Measurements from ENCODE around the gene SLIT3.

Gene SLIT3

DNA sequence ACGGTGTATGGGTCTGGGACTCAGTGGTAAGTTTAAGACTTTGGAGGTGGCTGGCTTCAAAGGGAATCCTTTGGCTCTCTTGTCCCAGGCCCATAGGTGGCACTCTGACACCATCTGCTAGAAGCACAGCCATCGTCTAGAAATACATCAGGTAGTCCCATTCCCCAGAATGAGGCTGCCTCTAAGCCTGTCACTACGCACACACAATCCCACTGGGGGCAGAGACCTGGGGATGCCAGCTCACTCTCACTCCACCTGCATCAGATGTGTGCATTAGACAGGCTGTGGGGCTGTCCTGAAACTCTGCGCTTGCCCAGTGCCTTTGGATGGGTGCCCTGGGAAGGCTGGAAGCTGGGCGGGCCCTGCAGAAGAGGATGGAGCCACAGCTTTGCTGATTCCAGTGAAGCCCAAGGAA, 594.3 kb downstream of the SLIT3 start:
- Histone ChIP-seq H3K27ac (ENCODE audit: extremely low read depth, low read depth, low read length) (no peak overlapping the region), H3K4me3 (ENCODE audit: low read depth, low read length) (no peak overlapping the region), H3K36me3 (ENCODE audit: control insufficient read depth in 2 of 2, insufficient read depth in 1 of 2, low read length in 2 of 2) (no peaks in the 10 kb centered on the region), H3K9me3 (ENCODE audit: control insufficient read depth, insufficient read depth, low read depth, low read length) (no peaks in the 10 kb centered on the region), H3K4me1 (ENCODE audit: control insufficient read depth, insufficient read depth, low read length) (no peaks in the 10 kb centered on the region)
- ChIA-PET POLR2A (no interaction called here), CTCF (interaction anchor here (0.5 to 1.7 kb wide), 26 partner anchors 11 to 1345 kb away, joined by 3 to 7 read pairs (median 3); no protein-coding TSS in a partner anchor)
- TF ChIP-seq ZSCAN30 (tag by site-specific recombination; IDR thresholded peaks at IDR 0.05), result 0 out of 2 replicates have a peak, but pooled peaks have one; percentile 17
- TF ChIP-seq, protein P1, sequence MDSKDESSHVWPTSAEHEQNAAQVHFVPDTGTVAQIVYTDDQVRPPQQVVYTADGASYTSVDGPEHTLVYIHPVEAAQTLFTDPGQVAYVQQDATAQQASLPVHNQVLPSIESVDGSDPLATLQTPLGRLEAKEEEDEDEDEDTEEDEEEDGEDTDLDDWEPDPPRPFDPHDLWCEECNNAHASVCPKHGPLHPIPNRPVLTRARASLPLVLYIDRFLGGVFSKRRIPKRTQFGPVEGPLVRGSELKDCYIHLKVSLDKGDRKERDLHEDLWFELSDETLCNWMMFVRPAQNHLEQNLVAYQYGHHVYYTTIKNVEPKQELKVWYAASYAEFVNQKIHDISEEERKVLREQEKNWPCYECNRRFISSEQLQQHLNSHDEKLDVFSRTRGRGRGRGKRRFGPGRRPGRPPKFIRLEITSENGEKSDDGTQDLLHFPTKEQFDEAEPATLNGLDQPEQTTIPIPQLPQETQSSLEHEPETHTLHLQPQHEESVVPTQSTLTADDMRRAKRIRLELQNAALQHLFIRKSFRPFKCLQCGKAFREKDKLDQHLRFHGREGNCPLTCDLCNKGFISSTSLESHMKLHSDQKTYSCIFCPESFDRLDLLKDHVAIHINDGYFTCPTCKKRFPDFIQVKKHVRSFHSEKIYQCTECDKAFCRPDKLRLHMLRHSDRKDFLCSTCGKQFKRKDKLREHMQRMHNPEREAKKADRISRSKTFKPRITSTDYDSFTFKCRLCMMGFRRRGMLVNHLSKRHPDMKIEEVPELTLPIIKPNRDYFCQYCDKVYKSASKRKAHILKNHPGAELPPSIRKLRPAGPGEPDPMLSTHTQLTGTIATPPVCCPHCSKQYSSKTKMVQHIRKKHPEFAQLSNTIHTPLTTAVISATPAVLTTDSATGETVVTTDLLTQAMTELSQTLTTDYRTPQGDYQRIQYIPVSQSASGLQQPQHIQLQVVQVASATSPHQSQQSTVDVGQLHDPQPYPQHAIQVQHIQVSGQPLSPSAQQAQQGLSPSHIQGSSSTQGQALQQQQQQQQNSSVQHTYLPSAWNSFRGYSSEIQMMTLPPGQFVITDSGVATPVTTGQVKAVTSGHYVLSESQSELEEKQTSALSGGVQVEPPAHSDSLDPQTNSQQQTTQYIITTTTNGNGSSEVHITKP (tag by site-specific recombination; IDR thresholded peaks at IDR 0.05), result no peak
- TF ChIP-seq KLF7 (tag by site-specific recombination; IDR thresholded peaks at IDR 0.05; ENCODE audit: borderline replicate concordance), result no peak
- peak; percentile 81 for TF ChIP-seq ZNF654 (tag by site-specific recombination; IDR thresholded peaks at IDR 0.05; ENCODE audit: low read depth)
- TF ChIP-seq, protein P2, sequence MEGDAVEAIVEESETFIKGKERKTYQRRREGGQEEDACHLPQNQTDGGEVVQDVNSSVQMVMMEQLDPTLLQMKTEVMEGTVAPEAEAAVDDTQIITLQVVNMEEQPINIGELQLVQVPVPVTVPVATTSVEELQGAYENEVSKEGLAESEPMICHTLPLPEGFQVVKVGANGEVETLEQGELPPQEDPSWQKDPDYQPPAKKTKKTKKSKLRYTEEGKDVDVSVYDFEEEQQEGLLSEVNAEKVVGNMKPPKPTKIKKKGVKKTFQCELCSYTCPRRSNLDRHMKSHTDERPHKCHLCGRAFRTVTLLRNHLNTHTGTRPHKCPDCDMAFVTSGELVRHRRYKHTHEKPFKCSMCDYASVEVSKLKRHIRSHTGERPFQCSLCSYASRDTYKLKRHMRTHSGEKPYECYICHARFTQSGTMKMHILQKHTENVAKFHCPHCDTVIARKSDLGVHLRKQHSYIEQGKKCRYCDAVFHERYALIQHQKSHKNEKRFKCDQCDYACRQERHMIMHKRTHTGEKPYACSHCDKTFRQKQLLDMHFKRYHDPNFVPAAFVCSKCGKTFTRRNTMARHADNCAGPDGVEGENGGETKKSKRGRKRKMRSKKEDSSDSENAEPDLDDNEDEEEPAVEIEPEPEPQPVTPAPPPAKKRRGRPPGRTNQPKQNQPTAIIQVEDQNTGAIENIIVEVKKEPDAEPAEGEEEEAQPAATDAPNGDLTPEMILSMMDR (tag by site-specific recombination; IDR thresholded peaks at IDR 0.05), result peak; percentile 82
- no peak for TF ChIP-seq ZNF660 (tag by site-specific recombination; IDR thresholded peaks at IDR 0.05)
- no peak for TF ChIP-seq ZBTB48 (tag by site-specific recombination; IDR thresholded peaks at IDR 0.05)

DNA sequence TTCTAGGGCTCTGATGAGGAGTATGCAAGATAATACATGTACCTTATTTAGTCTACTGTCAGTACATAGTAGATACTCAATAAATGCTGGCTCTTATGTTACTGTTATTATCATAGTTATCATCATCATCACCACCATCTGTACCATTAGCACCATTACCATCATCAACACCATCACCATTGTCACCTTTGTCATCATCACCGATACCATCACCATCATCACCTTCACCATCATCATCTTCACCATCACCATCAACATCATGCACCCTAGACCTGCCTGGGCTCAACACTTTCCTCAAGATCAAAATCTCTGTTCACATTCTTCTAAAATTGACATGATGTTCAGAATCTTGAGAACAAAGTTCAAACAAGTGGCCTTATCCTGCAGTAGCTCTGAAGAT, 595.6 kb downstream of the SLIT3 start:
- Histone ChIP-seq H3K4me3 (ENCODE audit: low read depth, low read length) (no peak overlapping the region), H3K9me3 (ENCODE audit: control insufficient read depth, insufficient read depth, low read depth, low read length) (no peaks in the 10 kb centered on the region), H3K36me3 (ENCODE audit: control insufficient read depth in 2 of 2, insufficient read depth in 1 of 2, low read length in 2 of 2) (no peaks in the 10 kb centered on the region), H3K4me1 (ENCODE audit: control insufficient read depth, insufficient read depth, low read length) (no peaks in the 10 kb centered on the region), H3K27ac (ENCODE audit: extremely low read depth, low read depth, low read length) (no peak overlapping the region)
- ChIA-PET CTCF (interaction anchor here (0.6 to 1.7 kb wide), 10 partner anchors 26 to 876 kb away, joined by 3 to 9 read pairs (median 3); no protein-coding TSS in a partner anchor), POLR2A (no interaction called here)
- TF ChIP-seq GFI1B (tag by site-specific recombination; IDR thresholded peaks at IDR 0.05), result no peak
- TF ChIP-seq, protein P3, sequence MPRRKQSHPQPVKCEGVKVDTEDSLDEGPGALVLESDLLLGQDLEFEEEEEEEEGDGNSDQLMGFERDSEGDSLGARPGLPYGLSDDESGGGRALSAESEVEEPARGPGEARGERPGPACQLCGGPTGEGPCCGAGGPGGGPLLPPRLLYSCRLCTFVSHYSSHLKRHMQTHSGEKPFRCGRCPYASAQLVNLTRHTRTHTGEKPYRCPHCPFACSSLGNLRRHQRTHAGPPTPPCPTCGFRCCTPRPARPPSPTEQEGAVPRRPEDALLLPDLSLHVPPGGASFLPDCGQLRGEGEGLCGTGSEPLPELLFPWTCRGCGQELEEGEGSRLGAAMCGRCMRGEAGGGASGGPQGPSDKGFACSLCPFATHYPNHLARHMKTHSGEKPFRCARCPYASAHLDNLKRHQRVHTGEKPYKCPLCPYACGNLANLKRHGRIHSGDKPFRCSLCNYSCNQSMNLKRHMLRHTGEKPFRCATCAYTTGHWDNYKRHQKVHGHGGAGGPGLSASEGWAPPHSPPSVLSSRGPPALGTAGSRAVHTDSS (tag by site-specific recombination; IDR thresholded peaks at IDR 0.05), result peak; percentile 89

DNA sequence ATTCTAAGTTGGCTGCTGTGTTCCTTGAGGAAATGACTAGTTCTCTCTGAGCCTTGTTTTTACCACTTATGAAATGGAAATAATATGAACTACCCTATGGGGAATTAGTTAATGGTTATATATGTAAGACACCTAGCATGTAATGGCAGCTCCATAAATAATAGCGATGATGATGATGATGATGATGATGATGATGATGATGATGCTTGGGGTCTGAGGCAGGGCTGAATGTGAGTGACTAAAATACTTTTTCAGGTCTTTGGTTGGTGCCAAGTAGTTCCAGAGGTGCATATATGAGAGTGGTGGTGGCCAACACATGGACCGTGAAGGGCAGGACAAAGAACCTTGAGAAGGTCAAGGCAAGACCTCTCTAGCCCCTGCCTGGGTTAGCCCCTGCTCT, 598.4 kb downstream of the SLIT3 start:
- no peaks in the 10 kb centered on the region for H3K9me3 ChIP-seq (ENCODE audit: control insufficient read depth, insufficient read depth, low read depth, low read length)
- H3K4me1 ChIP-seq (ENCODE audit: control insufficient read depth, insufficient read depth, low read length), result no peaks in the 10 kb centered on the region
- POLR2A ChIA-PET, result no interaction called here
- H3K4me3 ChIP-seq (ENCODE audit: low read depth, low read length), result no peak overlapping the region
- TF ChIP-seq, protein P3 (tag by site-specific recombination; IDR thresholded peaks at IDR 0.05), result peak; percentile 93
- TF ChIP-seq, protein P4, sequence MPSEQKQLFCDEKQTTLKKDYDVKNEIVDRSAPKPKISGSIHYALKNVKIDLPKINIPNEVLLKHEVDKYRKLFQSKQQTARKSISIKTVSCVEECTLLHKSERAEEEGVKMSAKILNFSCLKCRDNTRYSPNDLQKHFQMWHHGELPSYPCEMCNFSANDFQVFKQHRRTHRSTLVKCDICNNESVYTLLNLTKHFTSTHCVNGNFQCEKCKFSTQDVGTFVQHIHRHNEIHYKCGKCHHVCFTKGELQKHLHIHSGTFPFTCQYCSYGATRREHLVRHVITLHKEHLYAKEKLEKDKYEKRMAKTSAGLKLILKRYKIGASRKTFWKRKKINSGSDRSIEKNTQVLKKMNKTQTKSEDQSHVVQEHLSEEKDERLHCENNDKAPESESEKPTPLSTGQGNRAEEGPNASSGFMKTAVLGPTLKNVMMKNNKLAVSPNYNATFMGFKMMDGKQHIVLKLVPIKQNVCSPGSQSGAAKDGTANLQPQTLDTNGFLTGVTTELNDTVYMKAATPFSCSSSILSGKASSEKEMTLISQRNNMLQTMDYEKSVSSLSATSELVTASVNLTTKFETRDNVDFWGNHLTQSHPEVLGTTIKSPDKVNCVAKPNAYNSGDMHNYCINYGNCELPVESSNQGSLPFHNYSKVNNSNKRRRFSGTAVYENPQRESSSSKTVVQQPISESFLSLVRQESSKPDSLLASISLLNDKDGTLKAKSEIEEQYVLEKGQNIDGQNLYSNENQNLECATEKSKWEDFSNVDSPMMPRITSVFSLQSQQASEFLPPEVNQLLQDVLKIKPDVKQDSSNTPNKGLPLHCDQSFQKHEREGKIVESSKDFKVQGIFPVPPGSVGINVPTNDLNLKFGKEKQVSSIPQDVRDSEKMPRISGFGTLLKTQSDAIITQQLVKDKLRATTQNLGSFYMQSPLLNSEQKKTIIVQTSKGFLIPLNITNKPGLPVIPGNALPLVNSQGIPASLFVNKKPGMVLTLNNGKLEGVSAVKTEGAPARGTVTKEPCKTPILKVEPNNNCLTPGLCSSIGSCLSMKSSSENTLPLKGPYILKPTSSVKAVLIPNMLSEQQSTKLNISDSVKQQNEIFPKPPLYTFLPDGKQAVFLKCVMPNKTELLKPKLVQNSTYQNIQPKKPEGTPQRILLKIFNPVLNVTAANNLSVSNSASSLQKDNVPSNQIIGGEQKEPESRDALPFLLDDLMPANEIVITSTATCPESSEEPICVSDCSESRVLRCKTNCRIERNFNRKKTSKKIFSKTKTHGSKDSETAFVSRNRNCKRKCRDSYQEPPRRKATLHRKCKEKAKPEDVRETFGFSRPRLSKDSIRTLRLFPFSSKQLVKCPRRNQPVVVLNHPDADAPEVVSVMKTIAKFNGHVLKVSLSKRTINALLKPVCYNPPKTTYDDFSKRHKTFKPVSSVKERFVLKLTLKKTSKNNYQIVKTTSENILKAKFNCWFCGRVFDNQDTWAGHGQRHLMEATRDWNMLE (tag by site-specific recombination; conservative IDR thresholded peaks at IDR 0.05; ENCODE audit: low read depth), result no peak
- H3K36me3 ChIP-seq (ENCODE audit: control insufficient read depth in 2 of 2, insufficient read depth in 1 of 2, low read length in 2 of 2), result no peaks in the 10 kb centered on the region
- CTCF ChIA-PET, result interaction anchor here (0.7 kb wide), 1 partner anchor 285 kb away, joined by 3 read pairs; no protein-coding TSS in a partner anchor
- H3K27ac ChIP-seq (ENCODE audit: extremely low read depth, low read depth, low read length), result no peak overlapping the region
